Prostate gland (tissue), 2 donors: ENCODE results near the gene FSIP1.

Source experiments
- POLR2A ChIP-seq: fragments of 450-650 bp; IDR thresholded peaks from one replicate; pipeline ENCODE4 v1.6.1; 2016; ENCODE audit warnings: antibody characterized with exemption, mild to moderate bottlenecking
- POLR2AphosphoS5 ChIP-seq: sonication (generic); formaldehyde crosslinking; IDR thresholded peaks from one replicate; pipeline ENCODE4 v1.6.1; 2017; ENCODE audit warnings: antibody characterized with exemption
- TF ChIP-seq, protein P1 (sequence below), 4 experiments: fragments of 200-600 bp in 2 of 4; fragments of 450-650 bp in 2 of 4; sonication (generic) in 2 of 4; IDR thresholded peaks; 1 replicate in 3 of 4; 2 replicates in 1 of 4; pipeline ENCODE4 v1.5.1; 2016 to 2019; ENCODE audit warnings: antibody characterized with exemption in 4 of 4, mild to moderate bottlenecking in 2 of 4, moderate library complexity in 2 of 4

DNA sequence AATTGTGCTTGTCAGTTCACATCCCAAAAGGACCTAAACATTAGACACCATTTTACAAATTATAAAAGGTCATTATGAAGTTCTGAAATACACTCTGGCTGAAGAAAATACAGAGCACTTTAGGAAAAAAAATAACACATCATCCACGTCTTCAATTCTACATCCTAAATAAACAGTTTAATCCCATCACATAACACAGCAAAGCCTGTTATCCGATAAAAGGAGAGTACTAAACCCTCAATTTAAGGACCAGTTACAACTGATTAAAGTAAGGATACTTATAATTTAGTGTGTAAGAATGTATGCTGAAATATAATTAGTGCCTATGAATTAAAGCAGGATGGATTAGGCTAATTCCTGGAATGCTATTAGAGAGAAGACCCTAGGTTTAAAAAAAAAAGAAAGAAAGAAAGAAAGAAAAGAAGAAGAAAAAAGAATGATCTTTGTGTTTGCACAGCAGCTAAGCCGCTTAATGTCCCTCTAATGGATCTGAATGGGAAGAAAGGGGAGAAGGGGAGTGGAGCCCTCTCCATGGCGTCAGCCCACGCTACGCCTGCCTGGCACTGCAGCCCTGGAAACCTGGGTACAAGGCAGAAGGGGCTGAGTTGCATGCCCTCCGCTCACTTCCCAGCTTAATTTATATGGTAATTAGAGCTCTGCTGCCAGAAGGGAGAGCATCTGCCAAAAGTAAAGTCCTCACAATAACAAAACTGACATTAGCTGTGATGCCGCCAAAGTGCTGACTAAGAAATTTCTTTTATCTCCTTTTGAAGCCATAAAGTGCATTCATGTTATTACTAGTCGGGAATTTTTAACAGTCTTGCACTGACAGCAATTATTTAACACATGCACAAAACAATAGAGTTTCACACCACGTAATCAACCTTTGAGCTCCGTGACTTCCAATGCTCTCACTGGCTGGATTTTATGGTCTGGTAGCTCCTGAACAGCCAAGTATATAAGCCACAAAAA is 90.0 kb downstream of the FSIP1 start:
- TF ChIP-seq, protein P1, sequence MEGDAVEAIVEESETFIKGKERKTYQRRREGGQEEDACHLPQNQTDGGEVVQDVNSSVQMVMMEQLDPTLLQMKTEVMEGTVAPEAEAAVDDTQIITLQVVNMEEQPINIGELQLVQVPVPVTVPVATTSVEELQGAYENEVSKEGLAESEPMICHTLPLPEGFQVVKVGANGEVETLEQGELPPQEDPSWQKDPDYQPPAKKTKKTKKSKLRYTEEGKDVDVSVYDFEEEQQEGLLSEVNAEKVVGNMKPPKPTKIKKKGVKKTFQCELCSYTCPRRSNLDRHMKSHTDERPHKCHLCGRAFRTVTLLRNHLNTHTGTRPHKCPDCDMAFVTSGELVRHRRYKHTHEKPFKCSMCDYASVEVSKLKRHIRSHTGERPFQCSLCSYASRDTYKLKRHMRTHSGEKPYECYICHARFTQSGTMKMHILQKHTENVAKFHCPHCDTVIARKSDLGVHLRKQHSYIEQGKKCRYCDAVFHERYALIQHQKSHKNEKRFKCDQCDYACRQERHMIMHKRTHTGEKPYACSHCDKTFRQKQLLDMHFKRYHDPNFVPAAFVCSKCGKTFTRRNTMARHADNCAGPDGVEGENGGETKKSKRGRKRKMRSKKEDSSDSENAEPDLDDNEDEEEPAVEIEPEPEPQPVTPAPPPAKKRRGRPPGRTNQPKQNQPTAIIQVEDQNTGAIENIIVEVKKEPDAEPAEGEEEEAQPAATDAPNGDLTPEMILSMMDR (IDR thresholded peaks at IDR 0.05) = no peak
- TF ChIP-seq POLR2A = no peak
- no peak for TF ChIP-seq POLR2AphosphoS5
